NCI-H460 (cell line): ENCODE results near the gene SBK2. TPM values are rescaled to one million over a fixed set of nuclear protein-coding genes. Genes with fewer than 3 reads are reported as not detected.
A peak's percentile ranks its signal among the peaks of the same experiment; 100 is the strongest.

Source experiments
- DNase-seq: peaks from one replicate; pipeline ENCODE4 v3.0.0-alpha.2; 2016; ENCODE audit warnings: low read depth; ENCODE audit errors: extremely low read depth
- total RNA-seq: library from RNA; depleted of rRNA; stranded (reverse); fragments of >200 nt; shearing (Covaris generic); gene quantifications from 2 replicates; pipeline ENCODE4 v1.2.3, GENCODE V29; 2014

Gene SBK2
- total RNA-seq, 1 experiment from 2014 or later, result not detected

GRCh38 chr19:55559684-55560083 is 22.8 kb upstream of the SBK2 start:
- no peak for DNase-seq

GRCh38 chr19:55554741-55555152 is 17.8 kb upstream of the SBK2 start:
- DNase-seq, result no peak

DNA sequence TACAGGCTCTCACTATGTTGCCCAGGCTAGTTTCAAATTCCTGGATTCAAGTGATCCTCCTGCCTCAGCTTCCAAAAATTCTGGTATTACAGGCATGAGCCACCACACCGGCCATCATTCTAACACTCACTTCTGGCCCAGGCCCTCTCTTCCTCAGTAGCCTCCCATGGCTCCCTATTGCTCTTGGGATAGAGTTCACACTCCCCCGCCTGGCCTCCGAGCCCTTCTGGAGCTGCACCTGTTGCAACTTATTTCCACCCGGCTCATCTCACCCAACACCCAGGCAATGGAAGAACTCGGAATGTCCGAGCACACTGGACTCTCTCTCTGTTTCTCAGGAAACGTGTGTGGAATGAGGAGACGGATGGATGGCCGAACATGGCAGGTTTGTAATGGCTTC is 17.4 kb upstream of the SBK2 start:
- no peak for DNase-seq

GRCh38 chr19:55553217-55554182 is 16.6 kb upstream of the SBK2 start:
- no peak for DNase-seq

DNA sequence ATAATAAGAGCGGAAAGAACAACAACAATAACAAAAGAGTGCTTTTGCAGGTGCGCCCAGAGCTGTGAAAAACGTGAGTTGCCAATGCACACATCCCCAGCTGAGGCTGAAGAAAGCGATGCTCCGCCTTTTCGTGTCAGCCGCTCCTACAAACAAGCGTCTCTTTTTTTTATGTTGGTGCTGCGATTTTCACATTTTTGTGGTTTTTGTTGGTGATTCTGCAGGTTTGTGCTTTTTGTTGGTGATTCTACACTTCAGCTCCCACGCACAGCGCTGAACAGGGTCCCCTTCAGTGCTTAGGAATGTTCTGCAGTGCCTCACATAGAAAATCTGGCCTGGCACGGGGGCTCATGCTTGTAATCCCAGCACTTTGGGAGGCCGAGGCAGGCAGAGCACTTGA is 15.7 kb upstream of the SBK2 start:
- no peak for DNase-seq

- DNase-seq, result no peak
Observed at GRCh38 chr19:55552206-55552605, 15.3 kb upstream of the SBK2 start.

DNA sequence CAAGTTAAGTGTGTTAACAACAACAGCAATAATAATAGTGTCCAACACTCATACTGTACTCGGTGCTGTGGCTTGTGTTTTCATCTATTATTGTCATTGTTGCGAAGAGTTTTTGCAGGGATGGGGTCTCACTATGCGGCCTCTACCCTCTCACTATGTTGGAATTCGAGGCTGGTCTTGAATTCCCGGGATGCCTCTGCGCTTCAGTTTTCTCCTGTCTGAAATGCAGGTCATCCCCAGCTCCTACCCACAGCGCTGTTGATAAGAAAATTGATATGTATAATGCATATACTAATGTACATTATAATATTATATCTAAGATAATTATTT is 13.4 kb upstream of the SBK2 start:
- DNase-seq, result no peak

- DNase-seq, result peak; percentile 40
Observed at GRCh38 chr19:55549500-55550320, 12.8 kb upstream of the SBK2 start.

- no peak for DNase-seq
Observed at GRCh38 chr19:55546822-55547614, 10.1 kb upstream of the SBK2 start.

- DNase-seq, result no peak
Observed at GRCh38 chr19:55546011-55546410, 9.1 kb upstream of the SBK2 start.

DNA sequence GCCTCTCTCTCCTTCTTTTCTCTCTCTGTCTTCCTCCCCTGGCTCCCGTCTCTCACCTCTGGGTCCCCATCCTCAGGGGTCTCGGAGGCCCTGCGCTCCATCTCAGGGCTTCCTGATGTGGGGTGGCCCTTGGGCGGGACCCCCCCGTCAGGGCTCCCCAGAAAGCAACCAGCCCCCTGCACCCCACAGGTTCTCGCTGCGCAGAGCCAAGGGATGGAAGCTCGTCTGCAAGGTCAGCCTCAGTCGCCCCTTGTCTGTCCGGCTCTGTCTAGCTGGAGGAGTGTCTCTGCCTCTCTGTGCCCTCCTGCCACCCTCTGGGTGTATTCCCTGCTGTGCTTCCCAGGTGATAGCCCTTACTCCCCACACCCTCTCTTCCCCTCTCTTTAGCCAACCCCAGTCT is 8.5 kb upstream of the SBK2 start, which contains the start of gene SBK3:
Gene SBK3, minus strand, starts transcription at position 101 of the 400 bp plus-strand sequence. Its CDS starts 0 bp downstream, at position 101.
- no peak for DNase-seq

- DNase-seq, result no peak
Observed at GRCh38 chr19:55544776-55545439, 8.0 kb upstream of the SBK2 start.

GRCh38 chr19:55544014-55544413 is 7.1 kb upstream of the SBK2 start:
- DNase-seq, result no peak

- no peak for DNase-seq
Observed at GRCh38 chr19:55543567-55543966, 6.6 kb upstream of the SBK2 start.

DNA sequence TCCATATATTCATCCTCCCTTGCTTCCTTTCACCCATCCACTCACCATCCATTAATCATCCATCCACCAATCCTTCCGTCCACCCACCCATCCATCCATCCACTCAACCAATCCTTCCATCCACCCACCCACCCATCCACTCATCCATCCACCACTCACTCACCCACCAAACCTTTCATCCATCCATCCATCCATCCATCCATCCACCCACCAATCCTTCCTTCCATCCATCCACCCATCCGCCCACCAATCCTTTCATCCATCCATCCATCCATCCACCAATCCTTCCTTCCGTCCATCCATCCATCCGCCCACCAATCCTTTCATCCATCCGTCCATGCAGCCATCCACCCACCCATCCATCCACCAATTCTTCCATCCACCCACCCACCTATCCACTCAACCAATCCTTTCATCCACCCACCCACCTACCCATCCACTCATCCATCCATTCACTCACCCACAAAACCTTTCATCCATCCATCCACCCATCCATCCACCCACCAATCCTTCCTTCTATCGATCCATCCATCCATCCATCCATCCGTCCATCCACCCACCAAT is 5.4 kb upstream of the SBK2 start:
- DNase-seq, result no peak

- no peak for DNase-seq
Observed at GRCh38 chr19:55541091-55541490, 4.2 kb upstream of the SBK2 start.

DNA sequence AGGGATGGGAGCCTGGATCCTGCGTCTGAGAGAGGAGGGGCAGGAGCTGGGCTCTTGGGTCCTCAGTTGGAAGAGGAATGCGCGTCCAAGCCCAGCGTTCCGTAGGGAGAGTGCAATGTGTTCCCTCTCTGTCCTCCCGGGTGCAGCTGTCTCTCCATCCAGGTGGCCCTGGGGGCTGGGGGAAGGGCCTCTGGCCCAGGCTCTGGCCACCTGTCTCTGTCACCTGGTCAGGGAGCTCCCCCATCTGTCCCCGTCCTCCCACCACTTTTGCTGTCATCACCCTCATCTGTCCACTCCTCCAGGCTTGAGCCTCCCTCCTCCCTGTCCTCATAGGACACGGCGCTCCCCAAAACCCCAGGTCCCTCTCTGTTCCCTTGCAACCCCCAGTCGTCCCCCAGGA is 3.7 kb upstream of the SBK2 start:
- DNase-seq, result no peak

DNA sequence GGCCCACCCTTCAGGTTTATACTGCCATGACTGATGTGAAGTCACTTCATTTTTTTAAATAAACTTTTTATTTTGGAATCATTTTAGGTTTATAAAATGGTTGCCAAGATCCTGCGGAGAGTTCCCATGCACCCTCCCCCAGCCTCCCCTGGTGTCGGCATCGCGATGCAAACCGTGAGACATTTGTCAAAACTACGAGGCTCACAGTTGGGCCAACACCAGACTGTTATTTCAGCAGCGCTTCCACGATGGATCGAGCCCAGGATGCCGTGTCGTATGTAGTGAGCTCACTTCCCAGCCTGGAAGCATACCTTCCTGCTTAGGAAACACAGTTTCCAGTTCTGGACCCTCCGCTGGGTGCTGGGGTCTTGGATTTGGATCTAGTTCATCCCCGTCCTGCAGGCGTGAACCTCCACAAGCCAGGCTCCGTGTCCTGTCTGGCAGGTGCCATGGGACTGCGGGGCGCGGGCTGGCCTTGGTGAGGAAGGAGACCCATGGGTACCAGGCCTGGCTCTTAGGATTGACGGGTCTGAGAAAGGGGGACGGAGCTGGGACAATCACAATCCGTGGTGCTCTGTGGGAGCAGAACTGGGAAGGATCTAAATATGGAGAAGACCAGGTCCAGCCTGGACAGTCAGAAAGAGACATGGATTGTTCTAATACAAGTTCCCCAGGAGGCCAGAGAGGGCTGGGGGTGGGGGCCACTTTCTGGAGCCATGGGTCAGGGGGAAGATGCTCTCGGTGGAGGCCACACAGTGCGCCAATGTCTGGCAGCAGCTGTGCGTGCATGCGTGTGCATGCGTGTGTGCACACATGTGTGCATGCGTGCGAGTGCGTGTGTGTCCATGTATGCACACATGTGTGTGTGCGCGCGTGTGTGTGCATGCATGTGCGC is 2.4 kb upstream of the SBK2 start:
- DNase-seq, result no peak

DNA sequence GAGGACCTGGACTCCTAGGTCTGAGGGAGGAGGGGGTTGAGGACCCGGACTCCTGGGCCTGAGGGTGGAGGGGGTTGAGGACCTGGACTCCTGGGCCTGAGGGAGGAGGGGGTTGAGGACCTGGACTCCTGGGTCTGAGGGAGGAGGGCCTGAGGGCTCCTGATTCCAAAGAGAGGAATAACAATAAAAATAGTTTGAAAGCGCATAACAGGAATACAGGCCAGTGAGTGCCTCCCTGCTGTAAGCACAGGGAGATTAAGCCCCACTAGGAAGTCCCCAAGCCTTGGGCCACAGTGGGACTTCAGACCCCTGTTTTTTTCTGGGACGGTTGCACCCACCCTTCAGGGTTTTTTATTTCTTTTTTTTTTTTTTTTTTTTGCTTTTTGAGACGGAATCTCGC is 1.2 kb upstream of the SBK2 start:
- no peak for DNase-seq
